ENCODE data around the gene FHOD3.

Gene FHOD3

GRCh38 chr18:36315736-36316135 is 18.2 kb downstream of the FHOD3 start:
- no peak for TF ChIP-seq CTCF (IDR thresholded peaks at IDR 0.05; ENCODE audit: low read depth, low read length, missing control alignments)
- H3K4me3 ChIP-seq (replicated peaks; ENCODE audit: low read depth, low read length), result no peak overlapping the region
- DNase-seq (ENCODE audit: extremely low read depth, low read depth), result no peak

DNA sequence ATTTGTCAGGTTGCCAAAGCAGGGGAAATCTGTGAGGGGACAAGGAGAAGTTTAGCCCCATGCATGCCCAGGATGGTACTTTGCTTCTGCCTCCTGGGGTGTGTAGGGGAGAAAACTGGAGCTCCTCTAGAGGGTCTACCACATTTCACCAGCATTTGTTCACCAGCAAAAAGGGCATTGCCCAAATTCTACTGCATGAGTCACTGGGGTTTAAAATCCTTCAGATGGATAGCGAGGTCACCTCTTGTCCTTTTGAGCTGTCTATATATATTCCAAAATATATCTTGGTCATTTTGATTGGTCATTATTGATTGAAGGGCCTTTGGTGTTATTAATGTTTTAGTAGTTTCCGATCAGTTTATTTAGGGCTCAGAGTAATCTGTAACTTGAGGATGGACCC is 18.7 kb downstream of the FHOD3 start:
- TF ChIP-seq CTCF (IDR thresholded peaks at IDR 0.05; ENCODE audit: low read depth, low read length, missing control alignments), result no peak
- no peak overlapping the region for H3K4me3 ChIP-seq (replicated peaks; ENCODE audit: low read depth, low read length)
- DNase-seq (ENCODE audit: extremely low read depth, low read depth), result no peak

DNA sequence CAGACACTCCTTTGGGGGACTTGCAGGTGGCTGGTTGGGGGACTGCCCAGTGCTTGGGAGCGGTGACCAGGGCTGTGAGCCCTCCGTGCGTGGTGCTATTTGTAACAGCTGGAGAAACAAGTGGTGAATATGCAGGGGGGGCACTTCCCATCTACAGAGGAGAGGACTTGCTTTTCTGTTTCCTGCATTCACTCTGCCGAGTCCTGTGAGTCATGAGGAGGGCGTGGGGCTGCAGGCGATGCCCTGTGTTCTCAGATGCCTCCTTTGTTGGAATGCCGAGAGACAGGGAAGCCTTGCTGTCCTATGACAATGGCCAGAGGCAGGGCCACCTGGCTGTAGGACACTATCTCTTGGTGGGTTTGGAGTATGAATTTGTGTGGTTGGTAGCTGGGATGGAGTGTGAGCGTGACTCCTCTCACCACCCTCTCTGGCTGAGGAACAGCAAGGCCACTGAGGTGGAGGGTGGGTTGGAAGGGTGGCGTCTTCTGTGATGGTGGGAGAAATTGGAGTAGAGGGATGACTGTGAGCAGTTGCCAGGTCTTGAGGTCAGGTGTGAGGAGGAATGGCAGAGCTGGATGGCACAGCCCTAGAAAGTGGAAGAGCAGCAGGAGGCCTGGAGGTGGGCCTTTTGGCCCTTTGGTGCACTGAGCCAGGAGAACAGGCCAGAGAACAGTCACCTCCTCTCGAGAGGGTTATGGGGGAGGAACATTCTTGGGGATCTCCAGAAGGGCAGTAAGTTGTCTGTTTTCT is 24.3 kb downstream of the FHOD3 start:
- H3K4me3 ChIP-seq (replicated peaks; ENCODE audit: low read depth, low read length), result no peak overlapping the region
- DNase-seq (ENCODE audit: extremely low read depth, low read depth), result no peak
- TF ChIP-seq CTCF (IDR thresholded peaks at IDR 0.05; ENCODE audit: low read depth, low read length, missing control alignments), result no peak

GRCh38 chr18:36322408-36322728 is 24.9 kb downstream of the FHOD3 start:
- no peak overlapping the region for H3K4me3 ChIP-seq (replicated peaks; ENCODE audit: low read depth, low read length)
- TF ChIP-seq CTCF (IDR thresholded peaks at IDR 0.05; ENCODE audit: low read depth, low read length, missing control alignments), result no peak
- no peak for DNase-seq (ENCODE audit: extremely low read depth, low read depth)

GRCh38 chr18:36322734-36323133 is 25.2 kb downstream of the FHOD3 start:
- DNase-seq (ENCODE audit: extremely low read depth, low read depth), result no peak
- no peak for TF ChIP-seq CTCF (IDR thresholded peaks at IDR 0.05; ENCODE audit: low read depth, low read length, missing control alignments)
- no peak overlapping the region for H3K4me3 ChIP-seq (replicated peaks; ENCODE audit: low read depth, low read length)

- H3K4me3 ChIP-seq (replicated peaks; ENCODE audit: low read depth, low read length), result no peak overlapping the region
- no peak for TF ChIP-seq CTCF (IDR thresholded peaks at IDR 0.05; ENCODE audit: low read depth, low read length, missing control alignments)
- no peak for DNase-seq (ENCODE audit: extremely low read depth, low read depth)
These were observed 25.9 kb downstream of the FHOD3 start for GRCh38 chr18:36323421-36323820.

DNA sequence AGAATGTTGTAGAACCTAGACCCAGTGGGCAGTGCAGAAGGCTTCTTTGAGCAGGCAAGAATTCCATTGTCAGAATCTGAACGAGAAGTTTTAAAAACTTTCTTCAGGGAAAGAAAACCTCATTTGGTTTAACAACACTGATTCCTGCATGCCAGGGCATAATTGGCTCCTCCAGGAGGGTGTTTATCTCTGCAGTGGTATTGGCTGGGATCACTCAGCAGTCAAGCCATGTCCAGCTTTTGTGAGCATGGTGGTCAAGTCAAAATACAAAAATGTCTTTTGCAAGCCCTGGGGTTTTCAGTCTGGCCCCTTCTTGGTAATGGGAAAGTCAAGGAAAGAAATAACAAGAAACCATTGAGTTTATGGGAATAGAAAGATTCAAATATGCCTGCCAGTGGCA is 28.3 kb downstream of the FHOD3 start:
- DNase-seq (ENCODE audit: extremely low read depth, low read depth), result no peak
- H3K4me3 ChIP-seq (replicated peaks; ENCODE audit: low read depth, low read length), result no peak overlapping the region
- no peak for TF ChIP-seq CTCF (IDR thresholded peaks at IDR 0.05; ENCODE audit: low read depth, low read length, missing control alignments)

Measured in HFF-Myc (cell line).